MM.1S (cell line): ENCODE data around the gene USP40.

Source experiments
- EZH2 ChIP-seq: fragments of 300-600 bp; sonication (generic); optimal IDR thresholded peaks from 2 replicates; pipeline ENCODE3; 2017; ENCODE audit warnings: low read depth, mild to moderate bottlenecking, antibody characterized with exemption, low read length, mixed read lengths
- EZH2phosphoT487 ChIP-seq: fragments of 300-600 bp; sonication (generic); IDR thresholded peaks from 2 replicates; pipeline ENCODE4 v1.6.1; 2018; ENCODE audit warnings: antibody characterized with exemption, low read length
- TF ChIP-seq, protein P1 (sequence below): fragments of 300-600 bp; sonication (generic); IDR thresholded peaks from 2 replicates; pipeline ENCODE4 v1.5.1; 2016; ENCODE audit warnings: antibody characterized with exemption, low read length, mixed read lengths

DNA sequence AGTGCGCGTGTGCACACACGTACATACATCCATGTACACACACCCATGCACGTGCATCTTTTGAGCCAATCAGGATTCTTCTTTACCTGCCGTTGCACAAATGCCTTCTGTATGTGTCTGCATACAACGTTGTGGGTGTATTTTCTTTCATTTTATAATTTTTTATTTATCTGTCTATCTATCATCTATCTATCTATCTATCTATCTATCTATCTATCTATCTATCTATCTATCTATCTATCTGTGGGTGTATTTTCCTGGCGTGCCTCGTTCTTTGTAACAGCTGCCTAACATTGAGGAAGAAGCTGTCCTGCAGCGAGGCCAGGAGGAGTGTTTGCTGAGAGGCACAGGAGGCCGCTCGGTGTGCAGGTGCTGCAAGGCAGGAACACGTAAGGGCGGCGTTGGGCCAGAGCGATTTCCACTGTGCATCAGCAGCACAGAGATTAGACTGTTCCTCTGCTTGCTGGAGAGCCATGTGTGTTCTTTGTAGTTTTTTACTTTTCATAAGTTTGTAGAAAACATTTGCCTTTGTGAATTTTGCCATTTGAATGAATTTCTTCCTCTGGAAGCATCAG is 127.9 kb downstream of the USP40 start:
- TF ChIP-seq EZH2 (no peak), EZH2phosphoT487 (no peak)
- TF ChIP-seq, protein P1, sequence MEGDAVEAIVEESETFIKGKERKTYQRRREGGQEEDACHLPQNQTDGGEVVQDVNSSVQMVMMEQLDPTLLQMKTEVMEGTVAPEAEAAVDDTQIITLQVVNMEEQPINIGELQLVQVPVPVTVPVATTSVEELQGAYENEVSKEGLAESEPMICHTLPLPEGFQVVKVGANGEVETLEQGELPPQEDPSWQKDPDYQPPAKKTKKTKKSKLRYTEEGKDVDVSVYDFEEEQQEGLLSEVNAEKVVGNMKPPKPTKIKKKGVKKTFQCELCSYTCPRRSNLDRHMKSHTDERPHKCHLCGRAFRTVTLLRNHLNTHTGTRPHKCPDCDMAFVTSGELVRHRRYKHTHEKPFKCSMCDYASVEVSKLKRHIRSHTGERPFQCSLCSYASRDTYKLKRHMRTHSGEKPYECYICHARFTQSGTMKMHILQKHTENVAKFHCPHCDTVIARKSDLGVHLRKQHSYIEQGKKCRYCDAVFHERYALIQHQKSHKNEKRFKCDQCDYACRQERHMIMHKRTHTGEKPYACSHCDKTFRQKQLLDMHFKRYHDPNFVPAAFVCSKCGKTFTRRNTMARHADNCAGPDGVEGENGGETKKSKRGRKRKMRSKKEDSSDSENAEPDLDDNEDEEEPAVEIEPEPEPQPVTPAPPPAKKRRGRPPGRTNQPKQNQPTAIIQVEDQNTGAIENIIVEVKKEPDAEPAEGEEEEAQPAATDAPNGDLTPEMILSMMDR: no peak
